AG08396 (cell line): ENCODE measurements around the gene ENTREP3.

ENCODE experiments used
- DNase-seq: peaks from one replicate; pipeline ENCODE4 v3.0.0; 2012; ENCODE audit warnings: low spot score, mixed read lengths

ENTREP3 gene

GRCh38 chr1:155278689-155279160, 23.4 kb upstream of the ENTREP3 start:
- DNase-seq, result no peak

- DNase-seq, result peak; percentile 56
Observed at GRCh38 chr1:155277902-155278688, 22.8 kb upstream of the ENTREP3 start.

- peak; percentile 99 for DNase-seq
Observed at GRCh38 chr1:155277070-155277901, 22.0 kb upstream of the ENTREP3 start, which contains the start of gene HCN3. Gene HCN3, plus strand, starts transcription at chr1:155277463. Its CDS starts 128 bp downstream, at chr1:155277591.

GRCh38 chr1:155273343-155274245, 18.3 kb upstream of the ENTREP3 start, which contains the start of gene CLK2:
Gene CLK2, minus strand, starts transcription at chr1:155273504. Its CDS starts 2,527 bp downstream, at chr1:155270977.
- peak; percentile 97 for DNase-seq

GRCh38 chr1:155272466-155273342, 17.4 kb upstream of the ENTREP3 start:
- DNase-seq, result peak; percentile 71

GRCh38 chr1:155269381-155269780, 14.1 kb upstream of the ENTREP3 start:
- no peak for DNase-seq

- DNase-seq, result no peak
Observed at GRCh38 chr1:155268630-155269029, 13.3 kb upstream of the ENTREP3 start.

- no peak for DNase-seq
Observed at GRCh38 chr1:155267373-155267772, 12.1 kb upstream of the ENTREP3 start.

- DNase-seq, result no peak
Observed at GRCh38 chr1:155266553-155266952, 11.3 kb upstream of the ENTREP3 start.

- DNase-seq, result no peak
Observed at GRCh38 chr1:155263067-155263466, 7.8 kb upstream of the ENTREP3 start.

- DNase-seq, result peak; percentile 97
Observed at GRCh38 chr1:155261852-155262673, 6.8 kb upstream of the ENTREP3 start, which contains the start of gene SCAMP3. Gene SCAMP3, minus strand, starts transcription at chr1:155262360. Its CDS starts 209 bp downstream, at chr1:155262151.

GRCh38 chr1:155261493-155261851, 6.2 kb upstream of the ENTREP3 start:
- DNase-seq, result peak; percentile 35

GRCh38 chr1:155260276-155260675, 5.0 kb upstream of the ENTREP3 start:
- DNase-seq, result no peak

GRCh38 chr1:155256058-155256852, 972 bp upstream of the ENTREP3 start:
- DNase-seq, result no peak

GRCh38 chr1:155254714-155255242, 505 bp downstream of the ENTREP3 start:
- DNase-seq, result peak; percentile 52

- DNase-seq, result peak; percentile 32
Observed at GRCh38 chr1:155254228-155254713, 1.0 kb downstream of the ENTREP3 start.

- DNase-seq, result no peak
Observed at GRCh38 chr1:155253797-155254196, 1.5 kb downstream of the ENTREP3 start.

GRCh38 chr1:155253208-155253607, 2.1 kb downstream of the ENTREP3 start:
- DNase-seq, result no peak
